ENCODE results near the gene CARD9. TPM values are rescaled to one million over a fixed set of nuclear protein-coding genes. Genes with fewer than 3 reads are reported as not detected.

Gene CARD9
- total and polyA plus RNA-seq, 8 donors, result 0.92 to 8.2 (median 1.3) TPM; not detected in 1

- intact Hi-C loops (cut with DNase I; ENCODE audit: low total_unique reads), result no loop called here
- peak within 1 kb of the TSS; percentile 47 to 87 (median 74) for H3K27ac ChIP-seq
- H3K36me3 ChIP-seq, result no peaks in the 10 kb centered on the region
- DNase-seq, result peak in 1 of 2 donors; percentile 88
- WGBS, 5 donors, result 0 to 3% (median 0%) methylated on average over 13 to 84 of the region's 88 CpGs; no CpG with 5 or more reads in 1 of the 5 donors
- no peaks in the 10 kb centered on the region for H3K9me3 ChIP-seq
- peaks cover 0 to 16% (median 0%) of the 10 kb centered on the region in 3 donors for H3K27me3 ChIP-seq
- H3K4me1 ChIP-seq, result peaks cover 28 to 50% (median 40%) of the 10 kb centered on the region in 4 donors
- peak; percentile 57 to 77 (median 62) for TF ChIP-seq POLR2AphosphoS5 (IDR thresholded peaks at IDR 0.05)
- TF ChIP-seq POLR2A (IDR thresholded peaks at IDR 0.05), result no peak
- TF ChIP-seq EP300 (IDR thresholded peaks at IDR 0.05), result no peak
- TF ChIP-seq CTCF (IDR thresholded peaks at IDR 0.05), result no peak
- H3K4me3 ChIP-seq, result peak within 1 kb of the TSS; percentile 64 to 87 (median 68)
Measured at GRCh38 chr9:136327304-136327974, 46.0 kb downstream of the CARD9 start, which contains the start of gene GPSM1. Gene GPSM1 (plus strand): TSS chr9:136327539. CDS start chr9:136327696, 157 bp downstream.

- peak overlapping the region; percentile 64 to 87 (median 68) for H3K4me3 ChIP-seq
Measured at GRCh38 chr9:136326761-136327303, 46.6 kb downstream of the CARD9 start.

DNA sequence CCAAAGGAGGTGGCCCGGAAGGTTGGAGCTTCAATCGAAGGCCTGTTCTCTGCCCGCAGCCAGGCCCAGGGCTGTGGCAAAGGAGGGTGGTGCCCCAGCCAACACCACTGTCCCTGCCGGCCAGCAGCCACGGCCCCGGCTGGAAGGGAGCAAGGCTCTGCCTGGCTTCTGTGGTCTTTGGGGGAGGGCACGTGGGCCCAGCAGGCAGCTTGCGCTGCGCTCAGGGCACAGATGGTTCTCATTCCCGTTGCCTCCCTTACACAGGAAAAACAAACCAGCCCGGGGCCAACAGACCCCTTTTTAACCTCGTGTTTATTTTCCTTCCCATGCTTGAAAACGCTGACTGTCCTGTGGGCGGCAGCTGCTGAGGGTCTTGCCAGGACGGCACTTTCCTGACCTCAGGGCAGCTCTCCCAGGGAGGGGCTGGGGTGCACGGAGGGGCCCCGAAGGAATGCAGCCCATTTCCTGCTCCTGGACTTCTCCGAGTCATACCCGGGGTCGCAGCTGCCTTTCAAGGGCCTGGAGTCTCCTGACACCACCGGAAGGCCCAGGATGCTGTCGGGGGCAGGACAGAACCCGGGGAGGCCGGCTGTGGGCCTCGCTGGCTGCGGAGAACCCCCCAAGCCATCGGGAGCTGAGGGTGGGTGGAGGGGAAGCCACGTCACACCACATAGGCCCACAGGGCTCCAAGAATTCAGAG lies 47.3 kb downstream of the CARD9 start:
- WGBS, 5 donors, result 38 to 60% (median 54%) methylated on average over 19 to 28 of the region's 28 CpGs
- peak in 1 of 2 donors; percentile 73 for DNase-seq

More at GRCh38 chr9:136326761-136327303, 46.6 kb downstream of the CARD9 start:
- WGBS, 5 donors, result 41 to 61% (median 50%) methylated on average over 11 to 17 of the region's 17 CpGs
- H3K36me3 ChIP-seq, result no peaks in the 10 kb centered on the region
- peaks cover 0 to 16% (median 0%) of the 10 kb centered on the region in 3 donors for H3K27me3 ChIP-seq
- H3K27ac ChIP-seq, result peak overlapping the region; percentile 16 to 87 (median 74)
- no peaks in the 10 kb centered on the region for H3K9me3 ChIP-seq
- H3K4me1 ChIP-seq, result peaks cover 28 to 50% (median 40%) of the 10 kb centered on the region in 4 donors
- TF ChIP-seq POLR2A (IDR thresholded peaks at IDR 0.05) (no peak), EP300 (IDR thresholded peaks at IDR 0.05) (no peak), POLR2AphosphoS5 (IDR thresholded peaks at IDR 0.05) (no peak), CTCF (IDR thresholded peaks at IDR 0.05) (no peak)
- no peak for DNase-seq
- intact Hi-C loops (cut with DNase I; ENCODE audit: low total_unique reads), result no loop called here

More for the DNA sequence above, 47.3 kb downstream of the CARD9 start:
- Histone ChIP-seq H3K27me3 (peaks cover 0 to 16% (median 0%) of the 10 kb centered on the region in 3 donors), H3K27ac (peak overlapping the region; percentile 16 to 87 (median 74)), H3K9me3 (no peaks in the 10 kb centered on the region), H3K4me1 (peaks cover 28 to 50% (median 40%) of the 10 kb centered on the region in 4 donors), H3K36me3 (no peaks in the 10 kb centered on the region), H3K4me3 (peak overlapping the region in 1 of 4 donors; percentile 5)
- no peak for TF ChIP-seq POLR2AphosphoS5 (IDR thresholded peaks at IDR 0.05)
- no peak for TF ChIP-seq EP300 (IDR thresholded peaks at IDR 0.05)
- TF ChIP-seq CTCF (IDR thresholded peaks at IDR 0.05), result no peak
- TF ChIP-seq POLR2A (IDR thresholded peaks at IDR 0.05), result no peak
- intact Hi-C loops (cut with DNase I; ENCODE audit: low total_unique reads), result no loop called here

Measured in stomach (tissue), 9 donors.